SK-N-MC (cell line): ENCODE data around the gene SDK1.

ENCODE experiments used
- DNase-seq: peaks from one replicate; pipeline ENCODE4 v3.0.0-alpha.2; 2011; ENCODE audit warnings: low read depth, low spot score
- H3K27ac ChIP-seq: fragments of 200-600 bp; sonication (generic); 2 replicates; pipeline ENCODE4 v1.5.1; 2016; ENCODE audit warnings: mixed run types
- H3K36me3 ChIP-seq: fragments of 200-600 bp; sonication (generic); 2 replicates; pipeline ENCODE4 v1.6.1; 2017; ENCODE audit warnings: antibody characterized with exemption, low read length, mixed read lengths; ENCODE audit not compliant: insufficient read depth
- H3K4me3 ChIP-seq: fragments of 200-600 bp; sonication (generic); 2 replicates; pipeline ENCODE4 v1.5.1; 2016
- H3K9ac ChIP-seq: fragments of 200-600 bp; sonication (generic); 2 replicates; pipeline ENCODE4 v1.8.0; 2017; ENCODE audit warnings: mixed run types, mixed read lengths; ENCODE audit not compliant: insufficient read length
- H3K9me3 ChIP-seq: fragments of 200-600 bp; sonication (generic); 2 replicates; pipeline ENCODE4 v1.6.1; 2017; ENCODE audit warnings: low read depth, mild to moderate bottlenecking, antibody characterized with exemption, low read length, moderate library complexity, mixed read lengths
- EZH2 ChIP-seq: fragments of 200-600 bp; sonication (generic); IDR thresholded peaks from one replicate; pipeline ENCODE4 v1.6.1; 2017; ENCODE audit warnings: antibody characterized with exemption
- FOXP2 ChIP-seq: optimal IDR thresholded peaks from 2 replicates; pipeline ENCODE3; 2011; ENCODE audit warnings: mild to moderate bottlenecking, moderate library complexity; ENCODE audit not compliant: insufficient read depth; ENCODE audit errors: extremely low read length, control extremely low read depth
- POLR2AphosphoS5 ChIP-seq: IDR thresholded peaks from 2 replicates; pipeline ENCODE4 v1.6.1; 2012; ENCODE audit warnings: mild to moderate bottlenecking, low read depth, low read length, borderline replicate concordance

The SDK1 gene

DNA sequence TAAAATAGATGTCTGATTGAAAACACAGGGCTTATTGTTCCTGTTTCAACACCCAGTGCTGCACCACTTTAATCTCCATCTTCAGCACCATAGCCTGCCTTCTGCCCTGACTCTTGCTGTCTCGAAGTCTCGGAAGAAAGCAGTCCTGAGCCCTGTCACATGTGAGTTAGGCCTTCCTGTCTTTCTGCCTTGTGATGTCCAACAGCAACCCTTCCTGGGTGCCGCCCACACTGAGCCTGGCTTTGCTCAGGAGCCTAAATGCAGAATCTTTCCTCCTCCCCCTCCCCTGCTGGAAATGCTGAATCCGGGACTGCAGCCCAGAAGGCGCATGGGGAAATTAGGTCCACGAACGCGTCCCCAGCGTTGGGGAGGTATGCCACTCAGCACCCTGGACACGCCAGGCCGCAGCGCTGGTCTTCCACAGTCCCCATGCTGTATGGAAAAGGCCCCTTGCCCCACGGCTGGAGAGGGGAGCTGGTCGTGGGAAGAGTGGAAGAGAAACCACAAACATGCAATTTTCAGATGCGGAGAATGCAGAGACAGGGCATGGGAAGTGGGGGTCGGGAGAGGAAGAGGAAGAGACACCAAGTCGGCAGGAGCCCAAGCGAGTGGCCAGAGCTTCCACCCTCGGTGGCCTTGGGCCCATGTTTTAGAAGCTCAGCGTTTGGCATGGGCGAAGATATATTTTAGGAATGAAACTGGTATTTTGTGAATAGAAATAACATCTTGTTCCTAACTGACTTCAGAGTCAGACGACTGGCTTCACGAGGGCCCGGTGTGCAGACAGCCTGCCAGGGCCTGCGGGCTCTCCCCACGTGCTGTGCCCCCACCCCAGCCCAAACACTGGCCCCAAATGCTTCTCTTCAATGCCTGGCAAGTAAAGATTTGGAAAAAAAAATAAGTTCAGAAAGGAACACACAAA is 724.9 kb downstream of the SDK1 start:
- Histone ChIP-seq H3K36me3 (peaks cover 4% of the 10 kb centered on the region), H3K27ac (no peak overlapping the region), H3K9me3 (no peaks in the 10 kb centered on the region; the same call in 1 of the 2 replicates), H3K4me3 (no peak overlapping the region), H3K9ac (no peak overlapping the region)
- no peak for DNase-seq
- no peak for TF ChIP-seq POLR2AphosphoS5
- no peak for TF ChIP-seq FOXP2
- TF ChIP-seq EZH2 = no peak

DNA sequence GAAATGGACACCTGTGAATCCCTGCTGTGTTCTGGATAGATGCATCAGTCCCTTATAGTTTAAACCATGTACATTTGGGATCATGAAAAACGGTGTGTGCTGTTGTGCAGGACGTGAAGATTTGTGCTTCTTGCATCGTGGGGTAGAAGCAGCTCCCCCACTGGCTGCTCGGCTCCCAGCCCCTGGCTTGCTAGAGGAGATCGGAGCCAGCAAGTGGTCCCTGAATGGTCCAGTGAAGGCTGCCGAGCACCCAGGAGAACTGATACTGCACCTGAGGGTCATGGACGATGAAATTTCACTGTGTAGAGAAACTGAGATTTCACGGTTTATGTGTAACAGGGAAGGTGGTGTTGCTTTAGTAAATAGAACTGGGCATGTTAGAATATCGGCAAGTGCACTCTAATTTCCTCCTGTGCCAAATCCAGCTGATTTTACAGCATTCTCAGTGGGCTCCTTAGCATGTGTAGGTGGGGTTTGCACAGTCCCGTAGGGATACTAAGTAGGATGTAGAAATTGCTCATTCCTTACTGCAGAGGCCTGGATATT is 726.0 kb downstream of the SDK1 start:
- no peak for DNase-seq
- no peak overlapping the region for H3K27ac ChIP-seq
- no peak for TF ChIP-seq EZH2
- no peak for TF ChIP-seq POLR2AphosphoS5
- TF ChIP-seq FOXP2 = no peak
- no peak overlapping the region for H3K4me3 ChIP-seq
- H3K36me3 ChIP-seq = no peaks in the 10 kb centered on the region
- H3K9me3 ChIP-seq = no peaks in the 10 kb centered on the region
- no peak overlapping the region for H3K9ac ChIP-seq

DNA sequence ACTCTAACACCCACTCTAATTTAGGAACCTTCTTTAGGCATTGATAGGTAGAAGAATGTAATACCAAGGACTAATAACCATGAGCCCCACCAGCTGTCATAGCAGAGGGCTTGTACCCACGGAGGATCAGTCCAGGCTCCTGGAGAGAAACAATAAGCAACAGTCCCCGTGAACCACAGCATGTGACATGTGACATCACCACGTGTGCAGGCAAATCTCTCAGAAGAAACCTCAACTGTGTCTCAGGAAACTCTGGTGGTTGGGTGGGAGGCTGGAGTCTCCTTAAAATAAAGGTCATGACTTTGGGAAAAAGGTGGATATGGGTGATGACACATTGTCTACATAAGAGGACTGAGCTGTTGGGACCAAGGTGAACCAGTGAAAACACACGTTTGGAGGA is 727.2 kb downstream of the SDK1 start:
- TF ChIP-seq FOXP2 = no peak
- no peak for TF ChIP-seq POLR2AphosphoS5
- no peak for TF ChIP-seq EZH2
- DNase-seq = no peak

DNA sequence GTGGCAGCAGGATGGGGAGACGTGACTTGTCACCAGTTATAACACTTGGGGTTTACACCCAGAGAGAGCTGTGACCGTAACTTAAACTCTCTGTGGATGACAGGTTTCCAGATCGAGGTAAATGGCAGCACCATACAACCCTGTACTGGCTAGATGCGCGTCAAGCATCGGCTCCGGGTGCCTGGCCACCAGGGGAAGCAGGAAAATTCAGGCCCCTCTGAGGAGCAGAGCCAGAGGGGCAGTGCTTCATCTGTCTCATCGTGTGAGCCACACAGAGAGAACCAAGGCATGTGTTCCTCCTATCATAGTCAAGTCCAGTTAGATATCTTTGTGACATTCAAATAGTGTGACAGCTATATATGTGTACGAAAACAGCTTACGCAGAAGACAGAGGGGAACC is 728.9 kb downstream of the SDK1 start:
- Histone ChIP-seq H3K4me3 (no peak overlapping the region), H3K9me3 (no peaks in the 10 kb centered on the region), H3K9ac (no peak overlapping the region), H3K27ac (no peak overlapping the region), H3K36me3 (no peaks in the 10 kb centered on the region)
- no peak for DNase-seq
- TF ChIP-seq EZH2 = no peak
- TF ChIP-seq POLR2AphosphoS5 = no peak
- no peak for TF ChIP-seq FOXP2

More for the DNA sequence above, 727.2 kb downstream of the SDK1 start:
- no peak overlapping the region for H3K27ac ChIP-seq
- H3K36me3 ChIP-seq = no peaks in the 10 kb centered on the region
- no peak overlapping the region for H3K9ac ChIP-seq
- no peak overlapping the region for H3K4me3 ChIP-seq
- no peaks in the 10 kb centered on the region for H3K9me3 ChIP-seq

DNA sequence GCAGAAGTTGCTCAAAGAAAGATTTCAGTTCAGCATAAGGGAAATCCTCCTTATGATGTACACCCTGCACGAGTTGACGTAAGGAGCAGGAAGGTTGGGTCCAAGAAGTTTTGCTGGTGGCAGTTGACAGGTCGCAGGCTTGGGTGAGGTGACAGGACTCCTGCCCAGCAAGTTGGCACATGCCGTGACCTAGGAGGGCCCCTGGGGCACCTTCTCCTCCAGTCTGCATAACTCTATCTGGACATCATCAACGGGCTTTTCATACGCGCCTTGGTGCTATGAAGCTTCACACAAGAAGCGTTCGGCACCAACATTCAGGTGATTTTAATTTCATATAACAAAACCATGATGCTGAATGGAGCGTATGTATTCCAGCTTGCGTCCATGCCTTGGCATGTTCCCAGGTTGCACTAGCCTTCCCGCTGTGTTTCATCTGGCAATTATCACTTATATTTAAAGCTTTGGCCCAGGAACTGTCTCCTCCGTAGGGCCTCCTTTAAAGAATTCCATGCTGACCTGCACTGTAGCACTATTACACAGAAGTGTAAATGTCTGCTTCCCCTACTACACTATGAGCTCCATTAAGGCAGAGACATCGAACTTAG is 729.4 kb downstream of the SDK1 start:
- Histone ChIP-seq H3K27ac (no peak overlapping the region), H3K36me3 (no peaks in the 10 kb centered on the region), H3K9me3 (no peaks in the 10 kb centered on the region), H3K9ac (no peak overlapping the region), H3K4me3 (no peak overlapping the region)
- TF ChIP-seq POLR2AphosphoS5 (no peak), EZH2 (no peak), FOXP2 (no peak)
- no peak for DNase-seq

DNA sequence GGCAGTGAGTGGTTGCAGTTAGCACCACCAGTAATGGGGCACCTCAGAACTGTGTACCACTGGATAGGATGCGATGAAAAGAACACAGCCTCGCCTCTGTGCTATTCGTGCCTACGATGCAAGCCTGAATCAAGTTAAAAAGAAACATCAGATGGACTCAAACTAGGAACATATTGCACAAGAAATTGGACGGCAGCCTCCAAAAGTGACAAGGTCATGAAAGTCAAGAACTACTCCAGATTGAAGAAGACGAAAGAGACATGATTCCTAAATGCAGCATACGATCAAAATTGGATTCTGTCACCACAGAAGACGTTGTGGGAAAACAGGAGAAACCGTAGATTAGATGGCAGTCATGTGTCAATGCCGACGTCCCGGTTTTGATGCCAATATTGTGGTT is 732.9 kb downstream of the SDK1 start:
- H3K27ac ChIP-seq = no peak overlapping the region
- no peak overlapping the region for H3K9ac ChIP-seq
- DNase-seq = no peak
- H3K4me3 ChIP-seq = no peak overlapping the region
- H3K9me3 ChIP-seq = no peaks in the 10 kb centered on the region
- no peak for TF ChIP-seq EZH2
- no peak for TF ChIP-seq POLR2AphosphoS5
- no peak for TF ChIP-seq FOXP2
- H3K36me3 ChIP-seq = no peaks in the 10 kb centered on the region

DNA sequence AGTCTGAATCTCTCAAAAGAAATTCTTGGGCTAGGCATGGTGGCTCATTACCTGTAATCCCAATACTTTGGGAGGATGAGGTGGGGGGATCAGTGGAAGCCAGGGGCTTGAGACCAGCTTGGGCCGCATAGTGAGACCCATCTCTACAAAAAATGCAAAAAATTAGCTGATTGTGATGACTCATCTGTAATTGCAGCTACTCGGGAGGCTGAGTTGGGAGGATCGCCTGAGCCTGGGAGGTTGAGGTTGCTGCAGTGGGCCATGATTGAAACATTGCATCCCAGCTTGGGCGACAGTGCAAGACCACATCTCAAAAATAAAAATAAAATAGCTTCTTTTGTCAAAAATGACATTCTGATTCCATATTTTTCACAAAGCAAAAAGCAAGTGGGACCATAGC is 736.3 kb downstream of the SDK1 start:
- no peak for DNase-seq
- TF ChIP-seq EZH2 (no peak), FOXP2 (no peak), POLR2AphosphoS5 (no peak)
- Histone ChIP-seq H3K27ac (no peak overlapping the region), H3K36me3 (no peaks in the 10 kb centered on the region), H3K9ac (no peak overlapping the region), H3K9me3 (no peaks in the 10 kb centered on the region), H3K4me3 (no peak overlapping the region)

DNA sequence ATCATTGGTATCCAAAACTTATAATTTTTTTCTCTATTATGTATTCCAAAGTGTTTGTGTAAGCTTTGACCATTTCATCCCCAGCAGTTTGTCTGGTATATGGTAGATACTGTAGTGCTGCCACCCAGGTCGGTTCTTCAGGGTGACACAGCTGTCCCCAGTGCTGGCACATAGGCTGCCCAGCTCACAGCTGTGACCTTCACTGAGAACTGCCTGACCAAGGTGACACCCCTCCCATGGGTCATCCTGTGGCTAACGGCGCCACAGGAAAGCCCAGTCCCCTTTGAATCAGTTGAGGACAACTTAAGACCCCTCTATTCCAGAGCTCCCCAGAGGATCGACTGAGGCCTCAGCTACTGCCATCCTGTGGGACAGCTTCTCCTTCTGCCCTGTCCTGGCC is 736.8 kb downstream of the SDK1 start:
- no peak for TF ChIP-seq FOXP2
- no peak for TF ChIP-seq EZH2
- no peak for TF ChIP-seq POLR2AphosphoS5
- Histone ChIP-seq H3K9me3 (no peaks in the 10 kb centered on the region), H3K9ac (no peak overlapping the region), H3K36me3 (no peaks in the 10 kb centered on the region), H3K27ac (no peak overlapping the region), H3K4me3 (no peak overlapping the region)
- no peak for DNase-seq
